OCI-LY1 (cell line): ENCODE results near the gene GATA3.

Experiments
- CTCF ChIP-seq: fragments of 200-600 bp; sonication (generic), shearing (Covaris generic); IDR thresholded peaks from 2 replicates; pipeline ENCODE4 v1.5.1; 2017; ENCODE audit warnings: mild to moderate bottlenecking, antibody characterized with exemption, low read length, moderate library complexity, mixed read lengths
- EZH2 ChIP-seq: fragments of 200-600 bp; sonication (generic), shearing (Covaris generic); IDR thresholded peaks from 2 replicates; pipeline ENCODE4 v1.8.0; 2017; ENCODE audit warnings: borderline replicate concordance, mixed run types, mild to moderate bottlenecking, antibody characterized with exemption, low read length, moderate library complexity, mixed read lengths

DNA sequence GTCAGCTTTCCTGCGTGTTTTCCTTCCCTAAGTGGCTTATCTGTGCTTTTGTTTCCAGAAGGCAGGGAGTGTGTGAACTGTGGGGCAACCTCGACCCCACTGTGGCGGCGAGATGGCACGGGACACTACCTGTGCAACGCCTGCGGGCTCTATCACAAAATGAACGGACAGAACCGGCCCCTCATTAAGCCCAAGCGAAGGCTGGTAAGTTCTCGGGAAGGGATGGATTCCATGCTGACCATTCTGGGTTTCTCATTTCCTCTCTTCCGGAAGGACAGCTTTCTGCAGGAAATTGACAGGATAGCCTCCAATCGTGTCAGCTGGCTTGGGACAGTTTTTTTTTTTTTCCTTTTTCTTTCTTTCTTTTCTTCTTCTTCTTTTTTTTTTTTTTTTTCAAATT lies 9.4 kb downstream of the GATA3 start:
- TF ChIP-seq CTCF (no peak), EZH2 (no peak)
